ENCODE measurements around the gene PHF14.
"Not testable (repeated sequence)": the region's sequence is repeated elsewhere in the genome, so short reads cannot be mapped to it uniquely, and the experiment has no call there.

The PHF14 gene

GRCh38 chr7:10953078-10953750 is 20.5 kb upstream of the PHF14 start:
- not testable (repeated sequence) for H3K27me3 ChIP-seq (ENCODE audit: insufficient read depth, low read length); H3K36me3 ChIP-seq (ENCODE audit: insufficient read depth, low read length); H3K9me3 ChIP-seq (ENCODE audit: low read length)

GRCh38 chr7:10956528-10956927 is 17.1 kb upstream of the PHF14 start:
- no peak overlapping the region for H3K4me3 ChIP-seq (ENCODE audit: low read length)
- H3K9me3 ChIP-seq (ENCODE audit: low read length), result peaks cover 3% of the 10 kb centered on the region
- H3K36me3 ChIP-seq (ENCODE audit: insufficient read depth, low read length), result no peaks in the 10 kb centered on the region
- H2AFZ ChIP-seq (ENCODE audit: low read depth, low read length), result no peak overlapping the region
- H3K27me3 ChIP-seq (ENCODE audit: insufficient read depth, low read length), result no peaks in the 10 kb centered on the region
- no peaks in the 10 kb centered on the region for H3K4me1 ChIP-seq (ENCODE audit: insufficient read depth, low read length)

More at GRCh38 chr7:10953078-10953750, 20.5 kb upstream of the PHF14 start:
- not testable (repeated sequence) for H3K4me1 ChIP-seq (ENCODE audit: insufficient read depth, low read length); H2AFZ ChIP-seq (ENCODE audit: low read depth, low read length); H3K4me3 ChIP-seq (ENCODE audit: low read length)

DNA sequence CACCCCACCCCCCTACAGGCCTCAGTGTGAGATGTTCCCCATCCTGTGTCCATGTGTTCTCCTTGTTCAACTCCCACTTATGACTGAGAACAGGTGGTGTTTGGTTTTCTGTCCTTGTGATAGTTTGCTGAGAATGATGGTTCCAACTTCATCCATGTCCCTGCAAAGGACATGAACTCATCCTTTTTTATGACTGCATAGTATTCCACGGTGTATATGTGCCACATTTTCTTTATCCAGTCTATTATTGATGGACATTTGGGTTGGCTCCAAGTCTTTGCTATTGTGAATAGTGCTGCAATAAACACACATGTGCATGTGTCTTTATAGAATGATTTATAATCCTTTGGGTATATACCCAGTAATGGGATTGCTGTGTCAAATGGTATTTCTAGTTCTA is 13.4 kb upstream of the PHF14 start:
- not testable (repeated sequence) for H3K9me3 ChIP-seq (ENCODE audit: low read length); H3K4me3 ChIP-seq (ENCODE audit: low read length); H3K36me3 ChIP-seq (ENCODE audit: insufficient read depth, low read length); H3K27me3 ChIP-seq (ENCODE audit: insufficient read depth, low read length); H2AFZ ChIP-seq (ENCODE audit: low read depth, low read length); H3K4me1 ChIP-seq (ENCODE audit: insufficient read depth, low read length)

DNA sequence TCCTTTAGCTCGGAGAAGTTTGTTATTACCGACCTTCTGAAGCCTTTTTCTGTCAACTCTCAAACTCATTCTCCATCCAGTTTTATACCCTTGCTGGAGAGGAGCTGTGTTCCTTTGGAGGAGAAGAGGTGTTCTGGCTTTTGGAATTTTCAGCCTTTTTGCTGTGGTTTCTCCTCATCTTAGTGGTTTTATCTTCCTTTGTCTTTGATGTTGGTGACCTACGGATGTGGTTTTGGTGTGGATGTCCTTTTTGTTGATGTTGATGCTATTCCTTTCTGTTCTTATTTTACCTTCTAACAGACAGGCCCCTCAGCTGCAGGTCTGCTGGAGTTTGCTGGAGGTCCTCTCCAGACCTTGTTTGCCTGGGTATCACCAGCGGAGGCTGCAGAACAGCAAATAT is 8.7 kb upstream of the PHF14 start:
- not testable (repeated sequence) for H3K4me1 ChIP-seq (ENCODE audit: insufficient read depth, low read length); H3K27me3 ChIP-seq (ENCODE audit: insufficient read depth, low read length); H3K9me3 ChIP-seq (ENCODE audit: low read length); H2AFZ ChIP-seq (ENCODE audit: low read depth, low read length); H3K4me3 ChIP-seq (ENCODE audit: low read length); H3K36me3 ChIP-seq (ENCODE audit: insufficient read depth, low read length)

GRCh38 chr7:10972174-10972573 is 1.5 kb upstream of the PHF14 start:
- peak overlapping the region; percentile 95 for H2AFZ ChIP-seq (ENCODE audit: low read depth, low read length)
- H3K36me3 ChIP-seq (ENCODE audit: insufficient read depth, low read length), result peaks cover 17% of the 10 kb centered on the region
- no peak overlapping the region for H3K4me3 ChIP-seq (ENCODE audit: low read length)
- H3K27me3 ChIP-seq (ENCODE audit: insufficient read depth, low read length), result no peaks in the 10 kb centered on the region
- peaks cover 15% of the 10 kb centered on the region for H3K4me1 ChIP-seq (ENCODE audit: insufficient read depth, low read length)
- no peaks in the 10 kb centered on the region for H3K9me3 ChIP-seq (ENCODE audit: low read length)

DNA sequence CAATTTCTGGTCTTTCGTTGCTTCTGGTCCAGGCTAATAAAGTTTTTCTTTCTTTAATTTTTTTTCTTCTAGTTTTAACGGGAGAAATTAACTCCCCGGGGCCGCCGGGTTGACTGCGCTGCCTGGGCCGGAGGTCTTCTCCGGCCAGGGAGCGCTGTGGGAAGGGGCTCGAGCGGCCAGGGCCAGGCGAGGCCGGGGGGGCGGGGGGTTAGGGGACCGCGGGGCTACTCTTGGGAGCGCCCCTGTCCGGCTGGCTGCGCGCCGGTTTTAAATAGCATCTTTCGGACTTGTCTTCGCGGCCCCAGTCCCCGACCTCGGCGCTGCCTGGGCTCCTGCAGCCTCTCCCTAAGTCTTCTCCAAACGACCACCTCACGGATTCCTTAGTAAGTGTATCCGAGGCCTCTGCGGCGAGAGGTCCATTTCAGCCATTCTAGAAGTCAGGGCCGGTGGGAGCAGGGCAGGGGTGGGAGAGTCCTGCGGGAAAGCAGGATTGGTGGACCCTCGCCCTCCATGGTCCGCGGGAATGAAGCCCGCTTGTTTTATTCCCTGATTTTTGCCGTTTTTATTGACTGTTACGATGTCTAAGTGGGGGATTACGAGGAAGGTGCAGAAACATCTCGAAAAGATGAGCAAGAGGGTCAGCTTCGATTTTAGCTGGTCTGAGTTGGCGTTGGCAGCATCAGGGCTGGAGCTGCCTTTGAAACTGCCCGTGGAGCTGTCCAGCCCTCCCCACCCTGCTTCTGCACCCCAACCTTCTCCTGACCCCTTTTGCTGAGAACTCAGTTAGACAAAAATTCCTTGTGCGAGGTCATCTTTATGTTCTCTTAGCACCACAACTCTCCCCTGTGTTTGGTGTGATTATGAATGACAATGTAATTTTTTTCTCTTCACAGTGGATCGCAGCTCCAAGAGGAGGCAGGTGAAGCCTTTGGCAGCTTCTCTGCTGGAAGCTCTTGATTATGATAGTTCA is 555 bp downstream of the PHF14 start:
- no peaks in the 10 kb centered on the region for H3K27me3 ChIP-seq (ENCODE audit: insufficient read depth, low read length)
- peak overlapping the region; percentile 35 for H2AFZ ChIP-seq (ENCODE audit: low read depth, low read length)
- H3K36me3 ChIP-seq (ENCODE audit: insufficient read depth, low read length), result peaks cover 27% of the 10 kb centered on the region
- H3K4me1 ChIP-seq (ENCODE audit: insufficient read depth, low read length), result peaks cover 15% of the 10 kb centered on the region
- H3K4me3 ChIP-seq (ENCODE audit: low read length), result peak overlapping the region; percentile 85
- peaks cover 4% of the 10 kb centered on the region for H3K9me3 ChIP-seq (ENCODE audit: low read length)

DNA sequence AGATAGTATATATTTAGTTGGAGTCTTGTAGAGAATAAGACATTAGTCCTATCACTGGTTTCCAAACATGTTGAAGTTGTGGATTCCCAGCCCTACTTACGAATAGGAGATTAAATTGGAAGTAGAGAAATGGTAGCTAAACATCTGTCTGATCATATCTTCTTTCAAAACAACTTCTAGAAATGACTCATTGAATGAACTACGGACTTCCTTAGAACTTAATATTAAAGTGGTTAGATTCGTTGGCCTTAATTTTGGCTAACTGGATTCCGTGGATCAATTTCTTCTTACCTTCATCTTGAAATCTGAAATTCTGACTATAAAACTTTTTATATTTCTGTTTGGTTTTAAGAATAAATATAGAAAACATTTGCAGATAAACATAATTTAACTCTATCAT is 3.4 kb downstream of the PHF14 start:
- H3K36me3 ChIP-seq (ENCODE audit: insufficient read depth, low read length), result peaks cover 33% of the 10 kb centered on the region
- peaks cover 4% of the 10 kb centered on the region for H3K9me3 ChIP-seq (ENCODE audit: low read length)
- H3K4me3 ChIP-seq (ENCODE audit: low read length), result no peak overlapping the region

GRCh38 chr7:10981317-10981716 is 7.6 kb downstream of the PHF14 start:
- Histone ChIP-seq H2AFZ (ENCODE audit: low read depth, low read length) (no peak overlapping the region), H3K27me3 (ENCODE audit: insufficient read depth, low read length) (no peaks in the 10 kb centered on the region), H3K36me3 (ENCODE audit: insufficient read depth, low read length) (peaks cover 48% of the 10 kb centered on the region), H3K4me1 (ENCODE audit: insufficient read depth, low read length) (no peaks in the 10 kb centered on the region), H3K9me3 (ENCODE audit: low read length) (peaks cover 7% of the 10 kb centered on the region), H3K4me3 (ENCODE audit: low read length) (no peak overlapping the region)

More for the DNA sequence above, 3.4 kb downstream of the PHF14 start:
- H3K27me3 ChIP-seq (ENCODE audit: insufficient read depth, low read length), result no peaks in the 10 kb centered on the region
- H3K4me1 ChIP-seq (ENCODE audit: insufficient read depth, low read length), result peaks cover 15% of the 10 kb centered on the region
- no peak overlapping the region for H2AFZ ChIP-seq (ENCODE audit: low read depth, low read length)

GRCh38 chr7:10990748-10991147 is 17.1 kb downstream of the PHF14 start:
- H3K4me1 ChIP-seq (ENCODE audit: insufficient read depth, low read length); H3K9me3 ChIP-seq (ENCODE audit: low read length); H3K27me3 ChIP-seq (ENCODE audit: insufficient read depth, low read length); H3K4me3 ChIP-seq (ENCODE audit: low read length); H2AFZ ChIP-seq (ENCODE audit: low read depth, low read length): not testable (repeated sequence)
- peaks cover 37% of the 10 kb centered on the region for H3K36me3 ChIP-seq (ENCODE audit: insufficient read depth, low read length)

- H3K4me1 ChIP-seq (ENCODE audit: insufficient read depth, low read length); H3K4me3 ChIP-seq (ENCODE audit: low read length); H2AFZ ChIP-seq (ENCODE audit: low read depth, low read length); H3K27me3 ChIP-seq (ENCODE audit: insufficient read depth, low read length): not testable (repeated sequence)
- Histone ChIP-seq H3K36me3 (ENCODE audit: insufficient read depth, low read length) (peaks cover 36% of the 10 kb centered on the region), H3K9me3 (ENCODE audit: low read length) (peaks cover 10% of the 10 kb centered on the region)
These were observed 22.0 kb downstream of the PHF14 start for GRCh38 chr7:10995482-10996166.

- peaks cover 10% of the 10 kb centered on the region for H3K9me3 ChIP-seq (ENCODE audit: low read length)
- H3K36me3 ChIP-seq (ENCODE audit: insufficient read depth, low read length), result peaks cover 19% of the 10 kb centered on the region
- no peaks in the 10 kb centered on the region for H3K27me3 ChIP-seq (ENCODE audit: insufficient read depth, low read length)
- H3K4me1 ChIP-seq (ENCODE audit: insufficient read depth, low read length), result no peaks in the 10 kb centered on the region
- H2AFZ ChIP-seq (ENCODE audit: low read depth, low read length), result no peak overlapping the region
- H3K4me3 ChIP-seq (ENCODE audit: low read length), result no peak overlapping the region
These were observed 25.5 kb downstream of the PHF14 start for GRCh38 chr7:10998996-10999757.

DNA sequence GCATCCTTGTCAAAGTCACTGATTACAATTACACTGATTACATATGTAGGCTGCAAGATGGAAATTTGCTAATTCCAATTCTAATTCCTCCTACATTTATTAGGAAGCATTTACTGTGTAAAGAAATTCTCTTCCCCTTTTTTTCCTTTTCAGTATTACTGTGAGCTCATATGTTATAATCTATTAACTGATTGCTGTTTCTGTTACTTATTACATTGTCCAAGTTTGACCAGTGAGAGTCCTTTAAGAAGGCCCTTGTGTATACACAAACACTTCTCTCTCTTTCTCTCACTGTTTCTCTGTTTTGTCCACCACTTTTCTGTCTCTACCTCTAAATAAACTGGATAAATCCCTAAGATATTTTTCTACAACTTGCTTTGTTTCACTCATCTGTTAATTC is 31.5 kb downstream of the PHF14 start:
- H2AFZ ChIP-seq (ENCODE audit: low read depth, low read length), result no peak overlapping the region
- no peaks in the 10 kb centered on the region for H3K4me1 ChIP-seq (ENCODE audit: insufficient read depth, low read length)
- no peaks in the 10 kb centered on the region for H3K9me3 ChIP-seq (ENCODE audit: low read length)
- H3K36me3 ChIP-seq (ENCODE audit: insufficient read depth, low read length), result peaks cover 7% of the 10 kb centered on the region
- no peak overlapping the region for H3K4me3 ChIP-seq (ENCODE audit: low read length)
- no peaks in the 10 kb centered on the region for H3K27me3 ChIP-seq (ENCODE audit: insufficient read depth, low read length)
